ENCODE results near the gene POU2F3.

- no peak for TF ChIP-seq CTCF (IDR thresholded peaks at IDR 0.05)
- no peak for TF ChIP-seq REST (IDR thresholded peaks at IDR 0.05; ENCODE audit: insufficient read depth in 1 of 2, low read depth in 2 of 2, low read length in 1 of 2)
- TF ChIP-seq POLR2AphosphoS5 (IDR thresholded peaks at IDR 0.05; ENCODE audit: low read depth, low read length) = no peak
These were observed 39.3 kb upstream of the POU2F3 start for GRCh38 chr11:120200677-120201076.
